GM20000 (cell line): ENCODE measurements around the gene APPL1.

ENCODE experiments used
- DNase-seq: peaks from one replicate; pipeline ENCODE4 v3.0.0; 2012; ENCODE audit warnings: low spot score
- TF ChIP-seq, protein P1 (sequence below): IDR thresholded peaks from 2 replicates; pipeline ENCODE4 v1.5.1; 2012; ENCODE audit warnings: mild to moderate bottlenecking, control low read depth; ENCODE audit errors: extremely low read depth, missing control alignments

APPL1 gene, protein sequence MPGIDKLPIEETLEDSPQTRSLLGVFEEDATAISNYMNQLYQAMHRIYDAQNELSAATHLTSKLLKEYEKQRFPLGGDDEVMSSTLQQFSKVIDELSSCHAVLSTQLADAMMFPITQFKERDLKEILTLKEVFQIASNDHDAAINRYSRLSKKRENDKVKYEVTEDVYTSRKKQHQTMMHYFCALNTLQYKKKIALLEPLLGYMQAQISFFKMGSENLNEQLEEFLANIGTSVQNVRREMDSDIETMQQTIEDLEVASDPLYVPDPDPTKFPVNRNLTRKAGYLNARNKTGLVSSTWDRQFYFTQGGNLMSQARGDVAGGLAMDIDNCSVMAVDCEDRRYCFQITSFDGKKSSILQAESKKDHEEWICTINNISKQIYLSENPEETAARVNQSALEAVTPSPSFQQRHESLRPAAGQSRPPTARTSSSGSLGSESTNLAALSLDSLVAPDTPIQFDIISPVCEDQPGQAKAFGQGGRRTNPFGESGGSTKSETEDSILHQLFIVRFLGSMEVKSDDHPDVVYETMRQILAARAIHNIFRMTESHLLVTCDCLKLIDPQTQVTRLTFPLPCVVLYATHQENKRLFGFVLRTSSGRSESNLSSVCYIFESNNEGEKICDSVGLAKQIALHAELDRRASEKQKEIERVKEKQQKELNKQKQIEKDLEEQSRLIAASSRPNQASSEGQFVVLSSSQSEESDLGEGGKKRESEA

DNA sequence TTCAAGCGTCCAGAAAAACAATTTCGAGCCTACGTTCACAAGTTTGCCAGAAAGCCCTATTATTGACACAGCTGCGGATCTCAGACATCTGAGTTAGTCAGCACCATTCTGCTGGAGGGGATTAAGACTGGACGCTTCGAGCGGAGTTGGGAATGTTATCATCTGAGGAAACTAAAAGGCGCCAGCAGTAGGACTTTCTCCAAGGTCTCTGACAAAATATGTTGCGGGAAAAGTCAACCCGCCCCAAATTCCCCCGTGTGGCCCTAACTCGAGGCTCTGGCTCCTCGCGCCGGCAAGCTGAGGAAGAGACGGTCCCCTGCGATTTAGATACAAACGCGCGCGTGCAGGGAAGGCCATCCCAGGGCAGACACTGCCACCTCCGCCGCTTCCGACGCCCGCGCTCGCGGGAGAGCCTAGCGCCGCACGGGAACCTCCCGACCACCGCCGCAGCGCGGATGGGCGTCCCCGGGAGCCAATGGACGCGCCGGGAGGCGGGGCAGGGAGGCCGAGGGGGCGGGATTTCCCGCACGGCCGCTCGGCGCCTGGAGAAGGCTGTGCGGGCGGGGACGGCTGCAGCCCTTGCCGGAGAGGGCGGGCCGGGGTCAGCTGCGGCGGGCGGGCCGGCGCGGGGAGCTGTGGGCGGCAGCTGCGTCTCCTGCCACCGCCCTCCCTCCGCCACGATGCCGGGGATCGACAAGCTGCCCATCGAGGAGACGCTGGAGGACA, at the start of gene APPL1:
Gene APPL1 (plus strand): TSS at position 526 of the 726 bp plus-strand sequence. CDS start 155 bp downstream, at position 681.
- TF ChIP-seq, protein P1, sequence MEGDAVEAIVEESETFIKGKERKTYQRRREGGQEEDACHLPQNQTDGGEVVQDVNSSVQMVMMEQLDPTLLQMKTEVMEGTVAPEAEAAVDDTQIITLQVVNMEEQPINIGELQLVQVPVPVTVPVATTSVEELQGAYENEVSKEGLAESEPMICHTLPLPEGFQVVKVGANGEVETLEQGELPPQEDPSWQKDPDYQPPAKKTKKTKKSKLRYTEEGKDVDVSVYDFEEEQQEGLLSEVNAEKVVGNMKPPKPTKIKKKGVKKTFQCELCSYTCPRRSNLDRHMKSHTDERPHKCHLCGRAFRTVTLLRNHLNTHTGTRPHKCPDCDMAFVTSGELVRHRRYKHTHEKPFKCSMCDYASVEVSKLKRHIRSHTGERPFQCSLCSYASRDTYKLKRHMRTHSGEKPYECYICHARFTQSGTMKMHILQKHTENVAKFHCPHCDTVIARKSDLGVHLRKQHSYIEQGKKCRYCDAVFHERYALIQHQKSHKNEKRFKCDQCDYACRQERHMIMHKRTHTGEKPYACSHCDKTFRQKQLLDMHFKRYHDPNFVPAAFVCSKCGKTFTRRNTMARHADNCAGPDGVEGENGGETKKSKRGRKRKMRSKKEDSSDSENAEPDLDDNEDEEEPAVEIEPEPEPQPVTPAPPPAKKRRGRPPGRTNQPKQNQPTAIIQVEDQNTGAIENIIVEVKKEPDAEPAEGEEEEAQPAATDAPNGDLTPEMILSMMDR = no peak
- peak; percentile 99 for DNase-seq

DNA sequence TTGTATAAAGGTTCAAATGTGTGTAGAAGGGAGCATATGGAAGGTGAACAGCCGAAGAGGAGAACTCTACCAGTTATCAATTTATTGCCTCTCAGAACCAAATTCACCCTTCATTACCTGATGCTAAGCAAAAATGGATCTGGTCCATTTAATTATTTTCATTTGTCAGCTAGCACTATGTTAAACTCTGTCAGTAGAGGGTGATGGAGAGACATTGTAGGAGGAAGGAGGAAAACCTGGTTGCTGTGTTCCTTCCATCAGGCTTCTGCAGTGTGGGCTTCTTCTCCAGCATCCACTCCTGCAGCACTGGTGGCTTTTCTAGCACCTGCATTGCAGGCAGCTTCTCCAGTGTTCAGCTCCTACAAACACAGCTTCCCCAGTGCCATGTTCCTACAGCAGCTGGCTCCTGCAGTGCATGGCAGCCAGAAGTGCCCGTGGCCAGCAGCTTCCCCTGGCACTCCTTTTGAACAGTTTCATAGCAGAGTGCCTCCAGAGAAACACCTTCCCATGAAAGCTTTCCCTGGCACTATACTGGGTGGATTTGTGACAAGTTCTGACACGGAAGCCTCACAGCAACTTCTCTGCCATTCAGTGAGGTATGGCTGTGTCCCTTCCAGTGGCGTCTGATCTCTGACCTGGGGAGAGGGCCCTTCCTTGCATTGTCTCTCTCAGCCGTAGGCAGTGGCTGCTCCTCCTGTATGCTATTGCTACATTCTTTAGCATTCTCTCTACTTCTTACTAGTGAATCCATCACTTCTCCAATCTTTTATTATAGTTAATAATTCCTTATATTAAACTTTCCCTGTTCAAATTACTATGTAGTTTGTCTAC, 47.7 kb upstream of the APPL1 start:
- DNase-seq = peak; percentile 42
- TF ChIP-seq, protein P1 = no peak

DNA sequence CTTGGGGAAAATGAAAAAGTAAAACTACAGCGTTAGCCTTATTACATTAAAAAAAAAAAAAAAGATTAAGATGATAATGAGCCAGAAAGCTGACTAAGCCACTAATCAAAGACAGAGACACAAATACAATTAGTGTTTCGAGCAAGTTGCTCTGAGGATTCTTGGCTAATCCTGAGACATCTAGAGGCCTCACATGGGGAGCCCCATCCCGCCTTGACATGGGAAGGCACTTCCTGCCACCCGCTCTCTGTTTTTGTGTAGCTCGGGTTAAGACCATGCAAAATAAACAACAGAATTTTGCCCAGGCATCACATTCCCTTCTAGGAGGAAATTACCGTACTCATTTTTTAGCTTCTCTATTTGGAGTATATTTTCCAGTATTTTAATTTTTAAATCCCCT, 43.0 kb upstream of the APPL1 start:
- TF ChIP-seq, protein P1 = no peak
- DNase-seq = no peak

DNA sequence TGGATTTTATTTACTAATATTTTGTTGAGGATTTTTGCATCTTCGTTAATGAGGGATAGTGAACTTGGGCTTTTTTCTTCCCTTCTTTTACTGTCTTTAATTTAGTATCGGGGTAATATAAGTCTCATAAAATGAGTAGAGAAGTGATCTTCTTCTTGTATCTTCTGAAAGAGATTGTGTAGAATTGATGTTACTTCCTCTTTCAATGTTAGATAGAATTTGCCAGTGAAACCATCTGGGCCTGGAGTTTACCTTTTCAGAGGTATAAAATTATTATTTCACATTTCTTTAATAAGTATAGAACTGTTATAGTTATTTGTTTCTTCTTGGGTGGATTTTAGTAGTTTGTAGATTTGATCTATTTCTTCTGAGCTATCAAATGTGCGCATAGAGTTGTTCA, 35.5 kb upstream of the APPL1 start:
- TF ChIP-seq, protein P1 = no peak
- no peak for DNase-seq

DNA sequence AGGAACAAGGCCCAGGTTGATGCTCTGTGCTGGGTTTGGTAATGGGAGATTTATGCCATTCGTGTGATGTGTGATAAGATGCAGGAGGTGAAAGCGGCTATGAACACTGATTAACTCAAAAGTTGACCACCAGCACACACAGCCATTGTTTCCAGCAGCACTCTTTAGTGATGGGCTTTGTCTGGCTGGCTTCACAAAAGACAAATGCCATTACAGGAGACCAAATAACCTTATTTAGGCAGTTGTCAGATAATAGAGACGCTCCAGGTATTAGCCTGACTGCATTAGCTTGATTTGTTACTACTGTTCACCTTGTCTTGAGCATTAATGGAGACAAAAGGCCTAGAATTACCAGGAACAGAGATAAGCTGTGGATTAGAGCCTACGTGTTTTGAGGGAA, 32.9 kb upstream of the APPL1 start:
- TF ChIP-seq, protein P1 = no peak
- DNase-seq = no peak

DNA sequence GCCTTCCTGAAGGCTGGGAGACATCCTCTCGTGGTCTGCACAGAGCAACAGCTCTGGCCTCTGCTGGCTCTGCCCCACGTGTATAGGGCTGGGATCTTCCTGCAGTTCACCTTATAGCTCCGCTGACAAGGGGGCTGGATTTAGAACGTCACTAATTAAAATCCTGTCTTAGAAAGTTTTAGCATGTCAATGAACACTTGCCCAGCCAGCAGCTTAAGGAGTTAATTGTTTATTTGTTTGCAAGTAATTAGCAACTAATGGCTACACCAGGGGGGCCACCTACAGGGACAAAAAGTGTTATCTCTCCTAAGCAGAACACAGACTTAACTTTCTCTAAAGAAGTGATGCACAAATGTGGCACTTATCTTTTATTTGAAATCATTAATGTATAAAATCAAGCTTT, 27.6 kb upstream of the APPL1 start, which contains the start of gene HESX1:
Gene HESX1 (minus strand): TSS at position 84 of the 403 bp plus-strand sequence. CDS start 60 bp downstream, at position 24.
- TF ChIP-seq, protein P1 = no peak
- no peak for DNase-seq
